Gastroesophageal sphincter (tissue), 4 donors: ENCODE measurements around the gene FOLR3. TPM values are rescaled to one million over a fixed set of nuclear protein-coding genes. Genes with fewer than 3 reads are reported as not detected.

Source experiments
- ATAC-seq: fragments of 150-250 bp; one replicate; pipeline ENCODE4 v1.9.1; 2016; ENCODE audit warnings: mild to moderate bottlenecking, moderate library complexity
- H3K27ac ChIP-seq, 4 donors: fragments of 200-600 bp; sonication (generic) in 3 of 4; 1 replicate in 3 of 4; 2 replicates in 1 of 4; pipeline ENCODE4 v1.5.1; 2016 to 2019
- H3K27me3 ChIP-seq: fragments of 200-600 bp; sonication (generic); one replicate; pipeline ENCODE4 v1.5.1; 2019
- H3K36me3 ChIP-seq, 2 donors: fragments of 200-600 bp; sonication (generic); one replicate each; pipeline ENCODE4 v1.5.1; 2019; ENCODE audit warnings: control low read depth in 1 of 2
- H3K4me1 ChIP-seq, 3 donors: fragments of 200-600 bp; sonication (generic); 1 replicate in 2 of 3; 2 replicates in 1 of 3; pipeline ENCODE4 v1.5.1; 2016 to 2019; ENCODE audit warnings: control low read depth in 2 of 3
- H3K4me3 ChIP-seq, 2 donors: fragments of 200-600 bp; sonication (generic); one replicate each; pipeline ENCODE4 v1.5.1; 2019; ENCODE audit warnings: mild to moderate bottlenecking in 1 of 2, moderate library complexity in 1 of 2
- H3K9me3 ChIP-seq, 3 donors: fragments of 200-600 bp; sonication (generic); one replicate each; pipeline ENCODE4 v1.5.1; 2017 to 2019; ENCODE audit warnings: control low read depth in 2 of 3
- EP300 ChIP-seq: sonication (generic); formaldehyde crosslinking; IDR thresholded peaks from one replicate; pipeline ENCODE4 v1.6.1; 2017; ENCODE audit warnings: antibody characterized with exemption, mild to moderate bottlenecking
- POLR2A ChIP-seq, 2 donors: fragments of 450-650 bp; IDR thresholded peaks; one replicate each; pipeline ENCODE4 v1.6.1; 2017; ENCODE audit warnings: antibody characterized with exemption in 2 of 2, mild to moderate bottlenecking in 2 of 2, moderate library complexity in 1 of 2
- POLR2AphosphoS5 ChIP-seq: sonication (generic); formaldehyde crosslinking; IDR thresholded peaks from one replicate; pipeline ENCODE4 v1.6.1; 2017; ENCODE audit warnings: antibody characterized with exemption
- WGBS, 2 donors: methylation state at CpG; one replicate each; pipeline ENCODE4 v1.1.5; 2018; ENCODE audit warnings: low coverage in 1 of 2; 5-methylcytosine and 5-hydroxymethylcytosine counted together
- total RNA-seq, 4 donors: library from RNA; depleted of rRNA; stranded (reverse); fragments of >200 nt; gene quantifications; one replicate each; pipeline ENCODE4 v1.1.0, GENCODE V29; 2016
- TF ChIP-seq, protein P1 (sequence below), 4 experiments: fragments of 200-600 bp in 2 of 4; fragments of 450-650 bp in 2 of 4; sonication (generic) in 1 of 4; IDR thresholded peaks; one replicate each; pipeline ENCODE4 v1.5.1; 2017 to 2019; ENCODE audit warnings: antibody characterized with exemption in 4 of 4, mild to moderate bottlenecking in 2 of 4, moderate library complexity in 2 of 4

Gene FOLR3
- total RNA-seq, 4 donors from 2014 or later: 0.96 TPM; not detected in 3

DNA sequence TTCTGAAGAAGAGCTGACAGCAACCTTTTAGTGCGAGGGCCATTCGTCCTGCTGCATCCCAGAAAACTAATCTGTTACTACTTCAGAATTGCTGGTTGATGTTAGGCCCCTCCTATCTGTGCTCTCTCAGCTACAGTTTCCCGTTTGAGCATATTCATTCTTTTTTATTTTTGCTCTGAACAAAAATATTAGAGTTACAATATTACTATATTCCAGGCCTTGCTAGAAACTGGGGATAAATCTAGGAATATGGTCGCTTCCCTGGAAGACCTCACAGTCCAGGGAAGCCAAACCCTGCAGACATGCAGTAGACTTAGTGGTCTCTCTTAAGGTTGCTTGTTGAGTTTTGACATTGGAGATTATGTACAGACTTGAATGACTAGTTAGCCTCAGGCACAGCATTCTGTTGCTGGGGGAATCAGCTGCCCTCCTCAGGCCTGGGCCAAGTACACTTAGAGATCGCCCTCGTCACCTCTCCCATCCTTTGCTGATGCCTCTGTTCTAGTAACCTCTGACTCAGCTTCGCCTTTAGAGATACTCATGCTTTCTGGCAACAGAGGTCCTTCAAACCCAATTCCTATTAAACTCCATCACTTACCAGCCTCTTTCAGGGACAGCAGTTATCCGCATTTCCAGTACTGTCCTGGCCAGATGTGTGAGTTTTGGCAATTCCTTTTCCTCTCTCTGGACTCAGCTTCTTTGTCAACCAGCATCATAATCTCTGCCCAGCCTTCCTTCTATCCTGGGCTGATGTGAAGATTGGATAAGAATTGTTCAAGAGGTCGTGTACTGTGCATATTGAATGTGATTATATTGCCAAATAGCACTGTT is 22.3 kb upstream of the FOLR3 start:
- H3K4me3 ChIP-seq: peak overlapping the region; percentile 64 to 74
- H3K4me1 ChIP-seq: peaks cover 0 to 19% (median 10%) of the 10 kb centered on the region in 3 donors
- H3K27me3 ChIP-seq: peaks cover 22% of the 10 kb centered on the region
- no peak for TF ChIP-seq POLR2AphosphoS5
- TF ChIP-seq EP300: no peak
- TF ChIP-seq, protein P1, sequence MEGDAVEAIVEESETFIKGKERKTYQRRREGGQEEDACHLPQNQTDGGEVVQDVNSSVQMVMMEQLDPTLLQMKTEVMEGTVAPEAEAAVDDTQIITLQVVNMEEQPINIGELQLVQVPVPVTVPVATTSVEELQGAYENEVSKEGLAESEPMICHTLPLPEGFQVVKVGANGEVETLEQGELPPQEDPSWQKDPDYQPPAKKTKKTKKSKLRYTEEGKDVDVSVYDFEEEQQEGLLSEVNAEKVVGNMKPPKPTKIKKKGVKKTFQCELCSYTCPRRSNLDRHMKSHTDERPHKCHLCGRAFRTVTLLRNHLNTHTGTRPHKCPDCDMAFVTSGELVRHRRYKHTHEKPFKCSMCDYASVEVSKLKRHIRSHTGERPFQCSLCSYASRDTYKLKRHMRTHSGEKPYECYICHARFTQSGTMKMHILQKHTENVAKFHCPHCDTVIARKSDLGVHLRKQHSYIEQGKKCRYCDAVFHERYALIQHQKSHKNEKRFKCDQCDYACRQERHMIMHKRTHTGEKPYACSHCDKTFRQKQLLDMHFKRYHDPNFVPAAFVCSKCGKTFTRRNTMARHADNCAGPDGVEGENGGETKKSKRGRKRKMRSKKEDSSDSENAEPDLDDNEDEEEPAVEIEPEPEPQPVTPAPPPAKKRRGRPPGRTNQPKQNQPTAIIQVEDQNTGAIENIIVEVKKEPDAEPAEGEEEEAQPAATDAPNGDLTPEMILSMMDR (IDR thresholded peaks at IDR 0.05): no peak
- TF ChIP-seq POLR2A (IDR thresholded peaks at IDR 0.05): no peak
- H3K36me3 ChIP-seq: peaks cover 0 to 18% of the 10 kb centered on the region in 2 donors
- H3K27ac ChIP-seq: peak overlapping the region; percentile 93 to 98 (median 96)
- H3K9me3 ChIP-seq: no peaks in the 10 kb centered on the region
- no peak for ATAC-seq
- WGBS, 2 donors: 66 to 100% methylated on average over 3 to 9 of the region's 9 CpGs

DNA sequence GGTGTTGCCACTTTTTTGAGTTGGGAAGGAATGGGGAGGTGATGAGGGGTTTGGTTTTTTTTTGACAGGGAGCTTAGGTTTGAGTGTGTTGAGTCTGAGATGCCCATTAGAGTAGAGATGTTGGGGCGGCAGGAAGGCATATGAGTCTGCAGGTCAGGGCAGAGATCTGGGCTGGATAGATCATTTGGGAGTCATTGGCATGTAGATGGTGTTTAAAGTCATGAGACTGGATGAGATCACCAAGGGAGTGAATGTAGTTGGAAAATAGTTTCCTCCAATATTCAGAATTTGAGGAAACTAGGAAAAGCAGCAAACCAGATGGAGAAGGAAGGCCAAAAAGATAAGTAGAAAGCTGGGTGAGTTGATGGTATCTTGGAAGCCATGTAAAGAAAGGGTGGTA is 21.0 kb upstream of the FOLR3 start:
- no peak overlapping the region for H3K27ac ChIP-seq
- H3K36me3 ChIP-seq: peaks cover 0 to 4% of the 10 kb centered on the region in 2 donors
- H3K4me3 ChIP-seq: no peak overlapping the region
- no peak for ATAC-seq
- TF ChIP-seq EP300: no peak
- TF ChIP-seq, protein P1 (IDR thresholded peaks at IDR 0.05): no peak
- no peak for TF ChIP-seq POLR2A (IDR thresholded peaks at IDR 0.05)
- TF ChIP-seq POLR2AphosphoS5: no peak
- H3K9me3 ChIP-seq: no peaks in the 10 kb centered on the region
- H3K27me3 ChIP-seq: peaks cover 29% of the 10 kb centered on the region
- WGBS, 2 donors: 80 to 83% methylated on average over 1 of the region's 1 CpG
- peaks cover 0 to 19% (median 10%) of the 10 kb centered on the region in 3 donors for H3K4me1 ChIP-seq

DNA sequence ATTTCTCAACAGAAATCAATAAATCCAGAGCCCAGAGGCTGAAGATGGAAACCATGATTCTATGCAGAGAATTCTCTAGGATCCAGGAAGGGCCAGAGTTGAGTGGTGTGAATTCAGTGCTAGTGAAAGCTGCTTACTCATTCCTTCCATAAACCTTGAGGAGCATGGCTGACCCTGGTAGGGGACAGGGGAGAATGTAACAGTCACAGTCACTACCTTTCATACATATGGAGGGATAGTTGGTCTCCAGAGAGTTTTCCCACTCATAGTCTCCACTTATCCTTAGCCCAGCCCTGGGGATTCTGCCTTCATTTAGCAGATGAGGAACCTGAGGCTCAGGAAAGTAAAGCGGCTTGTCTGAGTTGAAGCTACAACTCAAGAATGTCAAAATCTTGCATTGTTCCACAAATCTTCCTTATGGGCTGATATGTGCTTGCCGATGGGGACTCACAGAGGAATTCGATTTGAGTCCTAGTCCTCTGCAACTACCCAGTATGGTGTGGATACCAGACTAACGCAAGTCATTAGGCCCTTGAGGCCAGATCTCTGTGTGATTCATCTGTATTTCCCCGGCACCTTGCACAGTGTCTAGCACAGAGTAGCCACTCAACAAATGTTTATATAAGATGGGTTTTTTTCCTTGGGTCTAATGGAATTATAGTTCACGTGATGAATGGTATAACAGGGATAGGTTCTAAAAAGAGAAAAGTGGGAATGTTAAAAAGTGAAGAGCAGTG is 19.3 kb upstream of the FOLR3 start:
- Histone ChIP-seq H3K4me1 (peaks cover 0 to 14% (median 8%) of the 10 kb centered on the region in 3 donors), H3K27me3 (peaks cover 39% of the 10 kb centered on the region), H3K4me3 (no peak overlapping the region), H3K9me3 (no peaks in the 10 kb centered on the region), H3K27ac (no peak overlapping the region), H3K36me3 (no peaks in the 10 kb centered on the region)
- TF ChIP-seq EP300 (no peak), POLR2AphosphoS5 (no peak), POLR2A (IDR thresholded peaks at IDR 0.05) (no peak)
- TF ChIP-seq, protein P1 (IDR thresholded peaks at IDR 0.05): no peak
- no peak for ATAC-seq
- 69% methylated on average over 3 of the region's 6 CpGs; no CpG with 5 or more reads in 1 of the 2 donors for WGBS, 2 donors

DNA sequence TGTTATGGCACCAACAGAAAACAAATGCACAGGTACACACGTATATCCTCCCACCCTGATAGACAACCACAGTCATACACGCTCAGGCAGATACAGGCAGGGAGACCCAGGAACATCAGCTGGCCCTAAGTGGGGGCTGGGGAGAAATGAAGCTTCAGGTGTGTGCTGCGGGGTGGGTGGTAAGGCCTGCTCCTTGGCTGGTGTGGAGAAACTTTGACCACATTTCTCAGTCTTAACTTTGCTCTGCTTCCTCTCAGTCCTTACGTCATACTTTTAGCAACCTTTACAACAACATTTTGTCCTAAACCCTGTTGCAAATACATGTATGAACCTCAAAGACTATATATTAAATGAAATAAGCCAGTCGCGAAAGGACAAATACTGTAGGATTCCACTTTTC is 16.3 kb upstream of the FOLR3 start:
- Histone ChIP-seq H3K9me3 (no peaks in the 10 kb centered on the region), H3K27me3 (peaks cover 42% of the 10 kb centered on the region), H3K36me3 (no peaks in the 10 kb centered on the region), H3K4me1 (no peaks in the 10 kb centered on the region), H3K27ac (no peak overlapping the region), H3K4me3 (no peak overlapping the region)
- WGBS, 2 donors: 74 to 86% methylated on average over 4 to 6 of the region's 6 CpGs
- TF ChIP-seq EP300 (no peak), POLR2AphosphoS5 (no peak), POLR2A (IDR thresholded peaks at IDR 0.05) (no peak)
- TF ChIP-seq, protein P1 (IDR thresholded peaks at IDR 0.05): no peak
- ATAC-seq: no peak
